ENCODE data around the gene VEZT.

DNA sequence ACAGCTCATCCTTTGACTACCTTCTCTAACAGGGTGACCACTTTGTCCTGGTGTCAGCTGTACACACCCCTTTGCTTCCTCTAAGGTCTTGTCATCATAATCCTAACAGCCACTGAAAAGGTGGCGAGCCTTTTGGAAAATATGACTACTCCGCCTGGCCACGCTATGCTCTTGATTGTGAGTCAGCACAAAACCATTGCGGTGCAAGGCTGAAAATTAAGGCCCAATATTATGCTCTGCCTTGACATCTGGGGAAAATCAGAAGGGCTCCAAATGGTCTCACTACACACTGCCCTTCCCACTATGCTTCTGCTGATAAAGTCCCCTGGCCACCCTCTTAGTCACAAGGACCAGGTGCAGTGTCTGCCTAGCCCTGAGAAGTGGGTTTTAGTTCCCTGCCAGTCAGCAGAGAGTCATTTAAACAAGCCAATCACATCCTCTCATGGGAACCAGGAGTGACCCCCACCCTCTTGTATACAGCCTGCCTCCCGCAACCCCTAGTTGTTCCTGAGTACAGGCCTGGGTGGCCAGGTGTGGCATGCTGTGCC lies 34.7 kb upstream of the VEZT start:
- TF ChIP-seq CTCF (conservative IDR thresholded peaks at IDR 0.05; ENCODE audit: low read length): no peak
- no peak for TF ChIP-seq EZH2phosphoT487 (IDR thresholded peaks at IDR 0.05; ENCODE audit: borderline replicate concordance, low read depth, low read length)

All from OCI-LY7 (cell line).